Astrocyte of the cerebellum (primary cell): ENCODE measurements around the gene GSAP.
"Not testable (repeated sequence)": the region's sequence is repeated elsewhere in the genome, so short reads cannot be mapped to it uniquely, and the experiment has no call there.

Source experiments
- DNase-seq: peaks from one replicate; pipeline ENCODE4 v3.0.0-alpha.2; 2011; ENCODE audit warnings: low read depth
- H3K4me3 ChIP-seq: 2 replicates; pipeline ENCODE4 v1.5.1; 2011; ENCODE audit warnings: mild to moderate bottlenecking, low read depth, low read length, moderate library complexity
- in situ Hi-C: cut with HindIII; loops from 2 replicates; pipeline ENCODE4 v1.10.0; 2017; ENCODE audit warnings: low sequenced_read_pairs
- TF ChIP-seq, protein P1 (sequence below): IDR thresholded peaks from 2 replicates; pipeline ENCODE4 v1.5.1; 2012; ENCODE audit warnings: low read length, low read depth, moderate library complexity, mild to moderate bottlenecking; ENCODE audit errors: missing control alignments

Gene GSAP

DNA sequence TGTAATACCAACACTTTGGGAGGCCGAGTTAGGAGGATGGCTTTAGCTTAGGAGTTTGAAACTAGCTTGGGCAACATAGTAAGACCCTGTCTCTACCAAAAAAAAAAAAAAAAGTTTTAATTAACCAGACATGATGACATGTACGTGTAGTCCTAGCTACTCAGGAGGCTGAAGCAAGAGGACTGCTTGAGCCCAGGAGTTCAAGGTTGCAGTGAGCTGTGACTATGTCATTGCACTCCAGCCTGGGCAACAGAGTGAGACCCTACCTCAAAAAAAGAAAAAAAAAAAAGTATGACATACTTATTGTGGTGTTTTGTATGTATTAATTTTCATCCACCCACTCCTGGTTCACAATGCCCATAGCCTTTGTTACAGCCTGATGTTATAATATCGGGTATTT is 69.7 kb downstream of the GSAP start:
- DNase-seq, result no peak
- TF ChIP-seq, protein P1, sequence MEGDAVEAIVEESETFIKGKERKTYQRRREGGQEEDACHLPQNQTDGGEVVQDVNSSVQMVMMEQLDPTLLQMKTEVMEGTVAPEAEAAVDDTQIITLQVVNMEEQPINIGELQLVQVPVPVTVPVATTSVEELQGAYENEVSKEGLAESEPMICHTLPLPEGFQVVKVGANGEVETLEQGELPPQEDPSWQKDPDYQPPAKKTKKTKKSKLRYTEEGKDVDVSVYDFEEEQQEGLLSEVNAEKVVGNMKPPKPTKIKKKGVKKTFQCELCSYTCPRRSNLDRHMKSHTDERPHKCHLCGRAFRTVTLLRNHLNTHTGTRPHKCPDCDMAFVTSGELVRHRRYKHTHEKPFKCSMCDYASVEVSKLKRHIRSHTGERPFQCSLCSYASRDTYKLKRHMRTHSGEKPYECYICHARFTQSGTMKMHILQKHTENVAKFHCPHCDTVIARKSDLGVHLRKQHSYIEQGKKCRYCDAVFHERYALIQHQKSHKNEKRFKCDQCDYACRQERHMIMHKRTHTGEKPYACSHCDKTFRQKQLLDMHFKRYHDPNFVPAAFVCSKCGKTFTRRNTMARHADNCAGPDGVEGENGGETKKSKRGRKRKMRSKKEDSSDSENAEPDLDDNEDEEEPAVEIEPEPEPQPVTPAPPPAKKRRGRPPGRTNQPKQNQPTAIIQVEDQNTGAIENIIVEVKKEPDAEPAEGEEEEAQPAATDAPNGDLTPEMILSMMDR, result no peak

DNA sequence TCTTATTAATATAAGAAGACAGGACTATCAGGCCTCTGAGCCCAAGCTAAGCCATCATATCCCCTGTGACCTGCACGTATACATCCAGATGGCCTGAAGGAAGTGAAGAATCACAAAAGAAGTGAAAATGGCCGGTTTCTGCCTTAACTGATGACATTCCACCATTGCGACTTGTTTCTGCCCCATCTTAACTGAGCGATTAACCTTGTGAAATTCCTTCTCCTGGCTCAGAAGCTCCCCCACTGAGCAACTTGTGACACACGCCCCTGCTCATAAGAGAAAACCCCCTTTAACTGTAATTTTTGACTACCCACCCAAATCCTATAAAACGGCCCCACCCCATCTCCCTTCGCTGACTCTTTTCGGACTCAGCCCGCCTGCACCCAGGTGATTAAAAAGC is 70.7 kb downstream of the GSAP start:
- DNase-seq, in situ Hi-C loops, H3K4me3 ChIP-seq: not testable (repeated sequence)

More for the DNA sequence above, 69.7 kb downstream of the GSAP start:
- in situ Hi-C loops, result no loop called here
- H3K4me3 ChIP-seq, result no peak overlapping the region

DNA sequence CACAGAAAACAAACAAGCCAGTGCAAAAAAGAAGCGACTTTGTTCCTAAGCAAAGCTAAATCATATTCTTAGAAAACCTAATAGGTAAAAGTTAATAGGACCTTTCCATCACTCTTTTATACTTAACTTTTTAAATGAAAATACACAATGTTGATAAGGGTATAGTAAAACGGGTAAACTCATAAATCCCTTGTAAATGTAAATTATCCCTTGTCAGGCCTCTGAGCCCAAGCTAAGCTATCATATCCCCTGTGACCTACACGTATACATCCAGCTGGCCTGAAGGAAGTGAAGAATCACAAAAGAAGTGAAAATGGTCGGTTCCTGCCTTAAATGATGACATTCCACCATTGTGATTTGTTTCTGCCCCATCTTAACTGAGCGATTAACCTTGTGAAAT is 76.4 kb downstream of the GSAP start:
- in situ Hi-C loops, result no loop called here
- TF ChIP-seq, protein P1, result no peak
- DNase-seq, result no peak
- H3K4me3 ChIP-seq, result no peak overlapping the region

DNA sequence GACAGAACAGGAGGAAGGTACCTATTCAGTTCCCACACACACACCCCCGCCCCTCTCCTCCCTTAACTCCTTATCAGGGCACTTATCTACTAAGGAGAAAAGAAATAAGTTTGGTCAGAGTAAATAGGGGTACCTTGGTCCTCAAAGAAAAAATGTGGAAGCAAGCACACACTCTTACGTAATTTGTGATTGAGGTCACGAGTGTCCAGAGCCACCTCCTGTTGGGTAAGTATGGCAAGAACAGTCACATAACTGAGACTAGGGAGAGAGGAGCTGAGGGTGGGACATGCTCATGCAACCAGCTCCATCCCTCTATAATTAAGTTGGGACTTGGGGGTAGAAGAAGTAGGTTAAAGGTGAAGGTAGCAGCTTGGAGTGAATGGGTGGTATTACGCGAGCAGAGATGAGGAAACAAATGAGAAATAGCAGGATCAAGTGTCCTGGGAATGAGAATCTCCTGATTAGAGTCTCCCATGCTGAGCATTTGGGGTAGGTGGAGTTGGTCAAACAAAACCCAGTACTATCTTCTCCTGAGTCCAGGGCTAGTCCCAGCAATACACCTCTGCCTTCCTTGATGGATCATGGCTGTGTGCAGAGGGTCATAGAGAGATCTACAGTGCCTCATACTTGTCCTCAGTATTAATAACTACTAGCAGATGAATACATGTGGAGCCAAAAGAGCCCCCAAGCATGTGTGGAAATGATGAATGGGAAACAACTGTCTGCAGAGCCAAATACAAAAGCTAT is 77.1 kb downstream of the GSAP start:
- TF ChIP-seq, protein P1, result no peak
- H3K4me3 ChIP-seq, result no peak overlapping the region

DNA sequence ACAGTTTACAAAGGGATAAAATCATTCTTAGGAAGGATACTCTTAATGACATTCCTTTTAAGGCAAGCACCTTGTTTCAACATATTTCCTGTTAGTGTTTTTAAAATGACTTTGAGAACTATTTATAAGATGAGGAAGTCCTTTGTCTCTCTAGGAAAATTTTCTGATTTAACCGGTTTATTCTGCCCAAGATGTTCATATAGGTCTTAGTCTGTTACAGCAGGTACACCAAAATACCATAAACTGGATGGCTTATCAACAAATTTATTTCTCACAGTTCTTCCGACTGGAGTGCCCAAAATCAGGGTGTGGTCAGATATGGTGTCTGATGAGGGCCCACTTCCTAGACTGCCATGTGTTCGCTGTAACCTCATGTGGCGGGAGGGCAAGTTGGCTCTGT is 77.9 kb downstream of the GSAP start:
- TF ChIP-seq, protein P1, result no peak
- DNase-seq, result no peak
- H3K4me3 ChIP-seq, result no peak overlapping the region
- in situ Hi-C loops, result no loop called here

More for the DNA sequence above, 77.1 kb downstream of the GSAP start:
- in situ Hi-C loops, result no loop called here
- no peak for DNase-seq

DNA sequence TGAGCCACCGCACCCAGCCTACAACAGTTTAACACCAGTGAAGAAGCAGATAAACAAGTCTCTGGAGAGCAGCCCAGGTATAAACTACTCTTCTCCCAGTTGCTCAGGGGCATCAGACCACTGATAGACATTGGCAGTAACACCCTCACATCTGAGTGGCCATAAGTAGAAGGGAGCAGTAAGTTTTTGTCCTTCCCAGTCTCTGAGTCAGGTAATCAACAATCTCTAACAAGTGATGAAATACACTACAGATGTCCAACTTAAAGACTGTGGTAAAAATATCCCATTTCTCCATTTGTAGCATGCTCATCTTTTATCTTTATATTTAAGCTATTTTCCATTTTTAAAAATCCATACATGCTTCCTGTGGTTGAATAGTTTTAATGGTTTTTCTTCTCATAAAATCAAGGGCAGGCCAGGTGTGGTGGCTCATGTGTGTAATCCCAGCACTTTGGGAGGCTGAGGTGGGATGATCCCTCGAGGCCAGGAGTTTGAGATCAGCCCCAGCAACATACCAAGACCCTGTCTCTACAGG is 78.6 kb downstream of the GSAP start:
- in situ Hi-C loops, result no loop called here
- TF ChIP-seq, protein P1, result no peak
- no peak overlapping the region for H3K4me3 ChIP-seq

DNA sequence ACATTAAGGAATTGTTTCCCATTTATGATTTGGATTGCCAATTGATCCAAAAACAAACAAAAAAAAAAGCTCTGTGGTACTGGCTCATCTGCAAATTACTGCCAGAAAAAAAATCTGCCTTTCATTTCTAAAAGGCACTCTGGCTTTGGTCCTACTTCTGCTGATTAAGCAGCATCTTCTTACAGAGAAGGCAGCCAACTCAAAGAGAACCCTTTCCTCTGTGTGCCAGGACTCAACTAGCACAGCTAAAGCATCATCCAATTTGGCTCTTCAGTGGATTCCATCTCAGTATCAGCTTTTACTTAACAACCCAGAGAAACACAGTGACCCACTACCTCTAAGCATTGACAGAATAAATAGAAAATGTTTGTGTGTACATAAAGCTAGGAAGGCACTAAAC is 80.6 kb downstream of the GSAP start:
- no peak overlapping the region for H3K4me3 ChIP-seq
- in situ Hi-C loops, result no loop called here
- TF ChIP-seq, protein P1, result no peak
- no peak for DNase-seq

More for the DNA sequence above, 78.6 kb downstream of the GSAP start:
- no peak for DNase-seq

DNA sequence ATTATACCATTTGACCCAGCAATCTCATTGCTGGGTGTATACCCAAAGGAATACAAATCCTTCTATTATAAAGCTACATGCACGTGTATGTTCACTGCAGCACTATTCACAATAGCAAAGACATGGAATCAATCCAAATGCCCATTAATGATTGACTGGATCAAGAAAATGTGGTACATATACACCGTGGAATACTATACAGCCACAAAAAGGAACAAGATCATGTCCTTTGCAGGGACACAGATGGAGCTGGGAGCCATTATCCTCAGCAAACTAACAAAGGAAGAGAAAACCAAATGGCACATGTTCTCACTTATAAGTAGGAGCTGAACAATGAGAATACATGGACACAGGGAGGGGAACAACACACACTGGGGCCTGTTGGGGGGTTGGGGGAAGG is 82.1 kb downstream of the GSAP start:
- in situ Hi-C loops, result loop anchor here (5.0 kb wide), 1 partner anchor 82 kb away; no protein-coding TSS in a partner anchor
- DNase-seq, H3K4me3 ChIP-seq: not testable (repeated sequence)
